GM23248 (cell line): ENCODE measurements around the gene TNIK.

Experiments
- EZH2 ChIP-seq: fragments of 200-600 bp; sonication (generic); IDR thresholded peaks from 2 replicates; pipeline ENCODE4 v1.6.1; 2018; ENCODE audit warnings: antibody characterized with exemption, mild to moderate bottlenecking; ENCODE audit not compliant: insufficient read depth, poor library complexity, severe bottlenecking
- EZH2phosphoT487 ChIP-seq: fragments of 200-600 bp; sonication (generic); IDR thresholded peaks from 2 replicates; pipeline ENCODE4 v1.6.1; 2018; ENCODE audit warnings: antibody characterized with exemption, moderate library complexity, mild to moderate bottlenecking, low read depth; ENCODE audit not compliant: insufficient read depth

GRCh38 chr3:171283848-171284222 lies 176.4 kb downstream of the TNIK start:
- TF ChIP-seq EZH2 (no peak), EZH2phosphoT487 (no peak)
